H1 (cell line): ENCODE results near the gene TNRC6C. TPM values are rescaled to one million over a fixed set of nuclear protein-coding genes. Genes with fewer than 3 reads are reported as not detected.

Experiments used
- BCL11A ChIP-seq, 2 experiments: IDR thresholded peaks; one replicate each; pipeline ENCODE4 v1.6.1; 2011; ENCODE audit warnings: low read depth in 2 of 2, low read length in 2 of 2, mild to moderate bottlenecking in 2 of 2
- CREB1 ChIP-seq: IDR thresholded peaks from 2 replicates; pipeline ENCODE4 v1.6.1; 2012; ENCODE audit warnings: inconsistent platforms
- CTBP2 ChIP-seq: IDR thresholded peaks from 2 replicates; pipeline ENCODE4 v1.7.0; 2011; ENCODE audit warnings: borderline replicate concordance, mild to moderate bottlenecking, moderate library complexity, mixed read lengths, low read length; ENCODE audit not compliant: insufficient read depth, insufficient read length
- GABPA ChIP-seq: IDR thresholded peaks from 2 replicates; pipeline ENCODE4 v1.6.1; 2011; ENCODE audit warnings: mild to moderate bottlenecking, low read length, moderate library complexity, borderline replicate concordance; ENCODE audit not compliant: insufficient read depth
- JUND ChIP-seq: IDR thresholded peaks from 2 replicates; pipeline ENCODE4 v1.6.1; 2011; ENCODE audit warnings: mild to moderate bottlenecking, improper control_type of control experiment, low read length
- KDM4A ChIP-seq: IDR thresholded peaks from one replicate; pipeline ENCODE4 v1.7.1; 2012; ENCODE audit warnings: low read depth, mild to moderate bottlenecking, moderate library complexity, low read length, inconsistent platforms; ENCODE audit not compliant: severe bottlenecking
- MAX ChIP-seq: IDR thresholded peaks from 2 replicates; pipeline ENCODE4 v1.6.1; 2012; ENCODE audit warnings: inconsistent platforms
- TBP ChIP-seq: IDR thresholded peaks from 2 replicates; pipeline ENCODE4 v1.6.1; 2011; ENCODE audit warnings: low read depth, low read length, improper control_type of control experiment
- polyA plus RNA-seq, 7 experiments: library from polyadenylated mRNA; depleted of rRNA in 3 of 7; stranded (reverse) in 5 of 7; unstranded in 2 of 7; fragments of >200 nt in 5 of 7; fragments of 200-250 nt in 2 of 7; gene quantifications; 1 replicate in 5 of 7; 2 replicates in 1 of 7; 4 replicates in 1 of 7; pipeline versions ENCODE4 v1.2.1 to v1.2.3, GENCODE V29; 2011 to 2013; ENCODE audit warnings: missing spikeins in 2 of 7, mixed read lengths in 2 of 7
- total RNA-seq: library from RNA; stranded (reverse); fragmentation: NEBNext Ultra II Directional; extraction: Animal tissue kit (Norgen Biotek cat#: 25700); gene quantifications from 2 replicates; pipeline ENCODE4 v1.2.1, GENCODE V29; 2021

Gene TNRC6C
- total and polyA plus RNA-seq, 2 of the 8 experiments (the other 6 are each of a cell fraction or from before 2014, with no cell fraction given), result 2.8 to 28.9 TPM

- TF ChIP-seq CTBP2 (no peak), JUND (no peak), TBP (peak; percentile 24; the same call in 1 of the 2 replicates), MAX (peak; percentile 64; the same call in 1 of the 2 replicates), CREB1 (peak; percentile 76), GABPA (0 out of 2 replicates have a peak, but pooled peaks have one; percentile 71), KDM4A (peak; percentile 75), BCL11A (IDR thresholded peaks at IDR 0.05; ENCODE audit: low read depth in 2 of 2, low read length in 2 of 2) (no peak)
These were observed 181.9 kb downstream of the TNRC6C start (continued) for GRCh38 chr17:78140169-78141051.
